ENCODE results near the gene TKTL2. TPM values are rescaled to one million over a fixed set of nuclear protein-coding genes. Genes with fewer than 3 reads are reported as not detected.
A peak's percentile ranks its signal among the peaks of the same experiment; 100 is the strongest.
"Not testable (repeated sequence)": the region's sequence is repeated elsewhere in the genome, so short reads cannot be mapped to it uniquely, and the experiment has no call there.

Gene TKTL2
- total RNA-seq, 1 experiment from 2014 or later: not detected

- peak; percentile 56 for DNase-seq (ENCODE audit: low read depth)
Measured at GRCh38 chr4:163448540-163449203, 24.9 kb downstream of the TKTL2 start.

- DNase-seq (ENCODE audit: low read depth): no peak
Measured at GRCh38 chr4:163447481-163447880, 26.1 kb downstream of the TKTL2 start.

- DNase-seq (ENCODE audit: low read depth): not testable (repeated sequence)
Measured at GRCh38 chr4:163447023-163447422, 26.5 kb downstream of the TKTL2 start.

- no peak for DNase-seq (ENCODE audit: low read depth)
Measured at GRCh38 chr4:163440040-163440439, 33.5 kb downstream of the TKTL2 start.

Other genes with a start within 250 kb of the TKTL2 start
- 0.20 and 0.27 TPM in 2 replicates for gene NPY1R, start 141.2 kb downstream of the TKTL2 start, total RNA-seq (2014; rRNA removed; shearing (Covaris generic))
- gene NPY5R, start 129.9 kb downstream of the TKTL2 start, total RNA-seq (2014; rRNA removed; shearing (Covaris generic)): 0.20 TPM in 1 of 2 replicates, not detected in the other
- 56.3 and 67.1 TPM in 2 replicates for gene TMA16, start 20.9 kb upstream of the TKTL2 start, total RNA-seq (2014; rRNA removed; shearing (Covaris generic))

Data from HT1080 (cell line).